Stimulated activated CD4-positive, alpha-beta T cell treated with anti-CD3 and anti-CD28 coated beads, Interleukin-2, amount 100 ng/mL, for 24 hours (primary cell): ENCODE measurements around the gene DKK2.

Source experiments
- DNase-seq, 2 donors: peaks; one replicate each; pipeline ENCODE4 v3.0.0-alpha.2; 2020

DKK2 gene, protein sequence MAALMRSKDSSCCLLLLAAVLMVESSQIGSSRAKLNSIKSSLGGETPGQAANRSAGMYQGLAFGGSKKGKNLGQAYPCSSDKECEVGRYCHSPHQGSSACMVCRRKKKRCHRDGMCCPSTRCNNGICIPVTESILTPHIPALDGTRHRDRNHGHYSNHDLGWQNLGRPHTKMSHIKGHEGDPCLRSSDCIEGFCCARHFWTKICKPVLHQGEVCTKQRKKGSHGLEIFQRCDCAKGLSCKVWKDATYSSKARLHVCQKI

DNA sequence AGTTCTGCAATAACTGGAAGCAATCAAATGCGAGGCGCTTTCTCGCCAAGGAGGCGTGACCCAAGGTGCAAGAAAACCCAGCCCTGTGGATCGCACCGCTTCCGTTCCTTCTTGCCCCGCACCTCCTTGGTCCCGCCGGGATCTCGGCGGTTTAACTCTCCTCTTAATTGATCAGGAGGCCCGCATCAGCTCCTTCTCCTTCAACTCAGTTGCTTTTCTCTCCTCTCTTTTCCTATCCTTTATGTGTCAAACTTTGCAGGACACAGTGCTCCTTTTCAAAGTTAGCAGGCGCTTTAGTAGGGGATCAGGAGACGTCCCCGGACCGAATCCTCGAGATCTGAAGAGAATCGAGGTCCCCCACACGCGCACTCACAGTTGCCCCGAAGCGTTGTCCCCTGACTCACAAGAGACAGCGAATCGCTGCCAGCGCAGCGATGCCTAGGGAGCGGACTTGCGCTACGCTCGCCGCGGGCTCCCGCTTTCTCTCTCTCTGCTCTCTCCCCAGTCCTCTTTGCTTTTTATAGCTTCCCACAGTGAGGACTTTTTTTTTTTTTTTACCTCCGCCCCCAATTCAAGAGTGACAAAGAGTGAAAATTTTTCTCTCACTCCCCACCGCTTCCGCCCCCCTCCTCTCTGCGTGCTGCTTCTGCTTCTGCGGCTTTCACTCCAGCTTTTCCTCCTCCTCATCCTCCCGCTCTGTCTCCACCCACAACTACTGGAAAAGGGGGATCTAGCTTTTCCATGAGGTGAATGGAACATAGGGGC is at the start of gene DKK2:
Gene DKK2, minus strand, starts transcription at position 495 of the 765 bp plus-strand sequence. CDS start 722 bp downstream, outside the sequence.
- DNase-seq, result peak in 1 of 2 donors; percentile 7

DNA sequence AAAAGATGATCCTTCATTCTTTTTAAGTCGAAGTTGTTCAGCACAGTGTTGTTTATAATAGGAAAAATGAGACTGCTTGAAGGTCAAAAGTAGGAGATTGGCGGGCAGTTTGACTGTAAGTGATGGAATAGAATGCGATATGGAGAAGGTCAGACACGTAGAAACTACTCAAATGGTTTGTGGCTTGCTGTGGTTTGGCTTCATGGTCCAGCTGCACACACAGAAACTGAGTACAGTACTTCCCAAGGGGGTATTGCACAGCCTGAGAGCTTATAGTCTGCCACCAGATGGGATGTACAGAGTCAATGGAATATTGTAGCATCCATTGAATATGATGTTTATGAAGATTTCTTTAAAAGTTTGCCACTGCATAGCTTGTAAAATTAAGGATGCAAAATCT is 41.1 kb upstream of the DKK2 start:
- DNase-seq, result no peak

DNA sequence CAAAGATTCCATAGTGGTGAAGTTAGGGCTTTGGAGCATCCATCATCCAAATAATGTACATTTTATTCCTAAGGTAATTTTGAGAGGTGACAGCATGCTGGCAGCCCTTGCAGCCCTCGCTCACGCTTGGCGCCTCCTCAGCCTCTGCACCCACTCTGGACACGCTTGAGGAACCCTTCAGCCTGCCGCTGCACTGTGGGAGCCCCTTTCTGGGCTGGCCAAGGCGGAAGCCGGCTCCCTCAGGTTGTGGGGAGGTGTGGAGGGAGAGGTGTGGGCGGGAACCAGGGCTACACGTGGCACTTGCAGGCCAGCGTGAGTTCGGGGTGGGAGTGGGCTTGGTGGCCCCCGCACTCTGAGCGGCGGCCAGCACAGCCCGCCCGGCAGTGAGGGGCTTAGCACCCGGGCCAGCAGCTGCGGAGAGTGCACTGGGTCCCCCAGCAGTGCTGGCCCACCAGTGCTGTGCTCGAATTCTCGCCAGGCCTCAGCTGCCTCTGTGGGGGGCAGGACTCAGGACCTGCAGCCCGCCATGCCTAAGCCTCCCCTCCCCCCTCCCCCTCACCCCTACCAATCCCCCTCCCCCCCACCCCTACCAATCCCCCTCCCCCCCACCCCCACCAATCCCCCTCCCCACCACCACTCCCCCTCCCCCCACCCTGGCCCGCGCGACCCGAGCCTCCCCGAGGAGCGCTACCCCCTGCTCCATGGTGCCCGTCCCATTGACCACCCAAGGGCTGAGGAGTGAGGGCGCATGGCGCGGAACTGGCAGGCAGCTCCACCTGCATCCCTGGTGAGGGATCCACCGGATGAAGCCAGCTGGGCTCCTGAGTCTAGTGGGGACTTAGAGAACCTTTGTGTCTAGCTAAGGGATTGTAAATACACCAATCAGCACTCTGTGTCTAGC is 37.0 kb upstream of the DKK2 start:
- DNase-seq, result no peak

DNA sequence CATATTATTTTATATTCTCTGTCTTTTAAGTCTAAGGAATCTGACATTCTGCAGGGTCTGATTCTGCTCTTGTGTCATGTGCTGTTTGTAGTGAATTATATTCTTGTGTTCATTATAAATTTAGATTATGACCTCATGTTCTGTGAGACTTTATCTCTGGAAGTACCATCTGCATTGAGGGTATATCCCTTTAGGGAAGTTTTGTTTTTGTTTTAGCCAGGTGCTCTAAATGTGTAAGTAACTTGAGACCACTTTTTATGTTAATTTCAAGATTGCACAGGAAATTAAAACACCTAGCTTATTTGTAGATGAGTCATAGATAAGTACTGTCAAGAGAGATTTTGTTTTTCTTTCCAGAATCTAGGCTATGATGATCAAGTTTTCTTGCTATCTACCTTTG is 35.0 kb upstream of the DKK2 start:
- no peak for DNase-seq

GRCh38 chr4:107069049-107069448 is 32.9 kb upstream of the DKK2 start:
- no peak for DNase-seq

DNA sequence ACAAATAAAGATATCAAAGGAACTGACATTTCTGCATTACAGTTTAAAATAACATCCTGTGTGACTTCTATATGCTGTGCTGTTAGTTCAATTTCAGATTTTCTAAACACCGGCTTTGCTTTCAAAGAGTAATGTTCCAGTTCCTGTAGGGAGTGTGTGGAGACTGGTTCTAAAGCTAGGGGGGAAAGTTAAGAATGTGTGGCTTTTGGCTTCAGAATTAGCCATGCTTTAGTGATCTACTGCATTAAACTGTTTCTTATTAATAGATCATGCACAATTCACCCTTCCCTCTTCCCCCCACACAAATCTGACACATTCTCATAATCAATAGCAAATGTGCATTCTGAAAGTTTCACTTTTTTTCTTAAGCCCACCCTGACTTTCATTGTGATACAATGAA is 32.0 kb upstream of the DKK2 start:
- no peak for DNase-seq

DNA sequence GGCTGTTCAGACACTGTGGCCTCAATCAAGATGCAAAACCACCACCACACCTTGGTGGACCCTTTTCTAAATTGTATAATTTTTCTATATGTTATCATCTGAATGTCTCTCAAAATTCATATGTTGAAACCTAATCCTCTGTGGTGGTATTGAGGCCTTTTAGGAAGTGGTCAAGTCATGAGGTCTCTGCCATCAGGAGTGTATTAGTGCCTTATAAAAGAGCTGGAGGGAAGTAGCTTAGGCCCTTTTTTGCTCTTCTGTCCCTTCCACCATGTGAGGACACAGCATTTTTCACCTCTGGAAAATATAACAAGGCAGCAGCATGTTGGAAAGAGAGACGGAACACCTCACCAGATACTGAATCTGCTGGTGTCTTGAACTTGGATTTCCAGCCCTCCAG is 30.5 kb upstream of the DKK2 start:
- DNase-seq, result no peak

GRCh38 chr4:107065201-107065600 is 29.1 kb upstream of the DKK2 start:
- DNase-seq, result no peak

DNA sequence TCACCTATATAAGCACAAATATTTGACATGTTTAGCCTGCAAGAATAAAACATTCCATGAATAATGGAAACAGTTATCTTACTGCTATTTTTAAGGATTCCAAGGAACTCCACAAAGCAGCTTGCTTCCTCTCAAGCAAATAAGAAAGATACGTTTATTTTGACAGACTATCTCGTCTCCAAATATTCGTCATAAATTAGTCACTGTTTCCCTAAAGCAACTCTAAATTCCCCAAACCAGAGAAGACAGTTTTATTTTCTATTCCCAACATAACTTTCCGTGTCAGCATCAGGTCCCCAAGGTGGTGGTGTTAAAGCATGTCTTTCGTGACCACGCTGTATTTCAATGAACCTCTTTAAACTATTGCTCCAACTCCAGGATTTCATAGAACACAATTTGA is 24.3 kb upstream of the DKK2 start:
- no peak for DNase-seq

- DNase-seq, result no peak
Measured at GRCh38 chr4:107058828-107059227, 22.7 kb upstream of the DKK2 start.

DNA sequence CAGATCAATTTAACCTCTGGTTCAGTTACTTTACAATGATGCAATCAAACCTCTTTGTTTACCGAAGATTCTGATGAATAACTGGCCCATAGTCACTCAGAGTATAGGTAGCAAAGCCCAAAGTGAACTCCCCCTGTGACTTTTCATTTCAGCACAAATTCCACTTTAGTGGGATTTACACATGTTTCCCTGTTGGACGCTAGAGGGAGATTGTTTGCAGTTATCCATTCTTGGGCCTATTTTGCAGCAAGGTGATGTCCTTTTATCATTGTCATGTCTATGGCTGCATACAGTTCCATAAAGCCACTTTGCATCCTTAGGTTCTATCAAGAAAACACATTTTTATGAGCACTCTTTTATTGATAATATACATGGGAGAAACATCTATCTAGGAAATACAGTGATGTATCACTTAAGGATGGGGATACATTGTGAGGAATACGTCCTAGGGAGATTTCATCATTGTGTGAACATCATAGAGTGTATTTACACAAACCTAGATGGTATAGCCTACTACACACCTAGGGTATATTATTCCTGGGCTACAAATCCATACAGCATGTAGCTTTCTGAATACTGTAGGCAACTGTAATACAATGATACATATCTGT is 14.5 kb upstream of the DKK2 start:
- DNase-seq, result no peak

DNA sequence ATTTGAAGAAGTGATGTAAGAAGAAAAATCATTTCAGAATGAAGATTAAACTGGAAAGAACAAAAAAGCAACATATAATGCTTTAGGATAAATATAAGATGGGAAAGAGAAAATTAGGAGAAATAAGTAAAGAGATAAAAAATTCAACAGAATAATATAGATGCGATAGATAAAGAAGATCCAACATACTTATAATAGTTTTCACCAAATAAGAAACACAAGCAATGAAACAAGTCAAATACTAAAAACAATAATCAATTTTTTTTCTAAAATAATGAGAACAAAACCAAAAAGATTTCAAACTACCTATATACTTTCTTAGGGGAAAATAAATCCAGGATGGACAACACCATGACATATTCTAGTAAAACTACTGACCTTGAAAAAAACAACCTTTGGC is 10.1 kb upstream of the DKK2 start:
- DNase-seq, result no peak

DNA sequence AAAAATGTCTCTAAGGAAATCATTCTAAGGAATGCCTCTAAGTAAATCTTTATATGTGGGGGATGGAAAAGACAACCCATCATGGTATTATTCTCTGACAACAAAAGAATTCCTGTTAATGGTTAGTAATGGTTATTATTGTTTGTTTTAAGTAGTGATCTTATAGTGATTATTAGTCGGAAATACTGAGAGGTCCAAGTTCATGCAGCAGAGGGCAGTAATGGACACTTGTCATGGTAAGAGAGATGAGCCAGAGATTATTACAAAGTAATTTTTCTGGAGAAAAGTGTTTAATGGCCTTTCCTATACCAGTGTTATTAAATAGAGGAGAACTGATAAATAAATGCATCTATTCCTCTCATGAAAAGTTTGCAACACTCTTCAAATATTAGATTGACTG is 8.1 kb upstream of the DKK2 start:
- DNase-seq, result no peak

DNA sequence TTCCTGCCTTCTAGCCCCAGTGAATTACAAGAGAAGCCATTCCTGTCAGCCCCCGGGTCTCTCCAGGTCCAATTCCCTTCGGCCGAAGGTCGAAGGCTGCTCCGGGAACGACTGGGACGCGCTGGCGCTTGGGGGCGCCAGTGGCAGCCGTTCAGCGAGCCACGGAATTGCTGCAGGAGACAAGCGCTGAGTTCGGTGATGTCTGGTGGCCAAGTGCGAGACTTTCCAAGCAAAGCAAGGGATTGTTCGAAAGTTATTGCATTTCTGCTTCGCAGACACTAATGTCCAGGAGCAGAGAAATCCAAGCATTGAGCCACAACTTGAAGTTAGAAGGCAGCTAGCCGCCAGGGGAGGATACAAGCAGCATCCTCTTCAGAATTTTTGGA is 1.1 kb upstream of the DKK2 start:
- DNase-seq, result no peak

DNA sequence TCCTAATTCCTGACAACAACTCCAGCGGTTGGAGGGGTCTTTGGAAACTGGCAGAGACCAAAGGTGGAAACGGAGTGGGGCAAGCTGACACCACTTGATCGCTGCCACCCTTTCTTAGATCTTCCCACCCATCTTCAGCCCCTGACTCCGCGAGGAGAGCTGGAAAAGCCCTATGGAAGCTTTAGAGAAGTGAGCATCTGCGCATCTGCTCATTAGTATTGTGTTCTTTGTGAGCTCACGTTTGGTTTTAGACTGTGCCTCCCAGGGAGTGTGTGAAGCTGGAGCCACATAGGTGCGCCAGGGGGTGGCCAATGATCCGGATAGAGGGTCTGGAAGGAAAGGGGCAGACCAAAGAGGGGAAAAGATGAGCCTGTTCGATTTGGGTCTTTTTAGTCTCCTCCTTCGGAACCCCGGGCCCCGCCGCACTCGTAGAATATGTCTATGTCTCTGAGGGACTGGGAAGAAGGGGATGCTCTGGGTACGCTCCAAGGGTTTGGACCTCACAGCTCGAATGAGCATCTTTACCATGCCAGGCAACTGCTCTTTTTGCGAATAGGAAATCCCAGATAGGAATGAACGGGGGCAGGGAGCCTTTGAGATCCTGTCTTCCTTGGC is 578 bp upstream of the DKK2 start:
- no peak for DNase-seq

GRCh38 chr4:107034996-107035818 is 906 bp downstream of the DKK2 start:
- no peak for DNase-seq

- DNase-seq, result no peak
Measured at GRCh38 chr4:107034091-107034995, 1.8 kb downstream of the DKK2 start.

DNA sequence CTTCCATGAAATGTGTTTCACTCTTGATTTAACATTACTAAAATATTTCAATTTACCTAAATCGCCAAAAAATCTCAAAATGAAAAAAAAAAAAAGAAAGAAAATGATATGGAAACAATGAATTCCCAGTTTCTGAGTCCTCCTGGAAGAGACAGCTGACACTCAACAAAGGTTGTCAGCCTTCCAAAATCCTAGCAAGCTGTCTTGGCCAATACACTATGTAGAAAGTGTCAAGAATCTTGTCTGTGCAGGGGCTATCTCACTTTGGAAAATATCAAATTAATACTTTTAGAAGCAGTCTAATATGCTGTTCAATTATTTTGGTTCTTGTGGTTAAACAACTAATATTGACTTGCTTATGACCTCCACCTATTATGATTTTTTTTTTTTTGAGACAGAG is 8.7 kb downstream of the DKK2 start:
- no peak for DNase-seq

- DNase-seq, result no peak
Measured at GRCh38 chr4:107018344-107018735, 17.8 kb downstream of the DKK2 start.

DNA sequence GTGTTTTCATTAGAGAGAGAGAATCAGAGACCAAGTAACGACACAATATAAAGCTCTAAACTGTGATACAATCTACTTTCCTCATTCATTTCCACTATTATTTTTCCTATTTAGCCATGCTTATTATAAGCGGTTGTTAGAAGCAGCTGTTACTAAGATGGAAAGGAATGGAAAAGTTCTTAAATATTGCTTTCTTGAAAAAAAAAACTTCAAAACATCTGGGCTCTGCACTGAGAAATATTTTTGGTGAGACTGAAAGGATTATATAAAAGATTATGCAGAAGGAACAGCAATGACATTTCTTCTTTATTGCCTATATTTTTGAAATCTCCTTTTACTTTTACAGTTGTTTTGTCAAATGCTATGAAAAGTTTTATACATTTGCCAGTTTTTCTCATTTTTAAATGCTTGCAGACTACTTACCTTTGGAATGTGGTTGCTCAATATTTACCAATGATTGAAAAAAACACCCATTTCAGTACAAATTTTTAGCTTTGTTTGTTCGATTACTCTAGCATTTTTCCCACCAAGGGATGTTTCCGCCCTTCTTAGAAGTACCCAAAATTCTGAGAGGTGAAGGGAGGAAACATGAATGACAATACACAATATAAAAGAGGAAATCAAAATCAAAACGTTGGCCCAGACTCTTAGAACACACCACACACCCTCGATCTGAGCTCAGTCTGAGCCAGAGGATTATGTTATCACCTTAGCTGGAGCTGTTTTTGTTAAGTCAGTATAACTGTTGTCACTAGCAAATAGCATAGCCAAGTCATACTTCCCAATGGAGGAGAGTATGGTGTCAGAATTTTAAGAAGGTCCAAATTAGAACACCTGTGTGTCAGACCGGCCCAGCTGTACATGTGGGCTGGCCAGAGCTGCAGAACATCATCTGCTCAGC is 18.4 kb downstream of the DKK2 start:
- DNase-seq, result no peak
